T-helper 1 cell treated with Interleukin-12 subunit alpha and Interleukin-12 subunit beta and Interleukin-4 antibody, amounts not matched to agents 30 ng/mL and 1 ng/mL, for 36 hours (primary cell): ENCODE results near the gene CPZ. TPM values are rescaled to one million over a fixed set of nuclear protein-coding genes. Genes with fewer than 3 reads are reported as not detected.

Source experiments
- intact Hi-C: fragments of 100-400 bp; cut with micrococcal nuclease; formaldehyde crosslinking; loops from one replicate; pipeline ENCODE4 v1.15.1; 2024
- total RNA-seq: library from RNA; stranded (reverse); gene quantifications from 2 replicates; pipeline ENCODE4 v1.2.3, GENCODE V29; 2022

CPZ gene
- total RNA-seq, 1 donor from 2014 or later, result not detected

DNA sequence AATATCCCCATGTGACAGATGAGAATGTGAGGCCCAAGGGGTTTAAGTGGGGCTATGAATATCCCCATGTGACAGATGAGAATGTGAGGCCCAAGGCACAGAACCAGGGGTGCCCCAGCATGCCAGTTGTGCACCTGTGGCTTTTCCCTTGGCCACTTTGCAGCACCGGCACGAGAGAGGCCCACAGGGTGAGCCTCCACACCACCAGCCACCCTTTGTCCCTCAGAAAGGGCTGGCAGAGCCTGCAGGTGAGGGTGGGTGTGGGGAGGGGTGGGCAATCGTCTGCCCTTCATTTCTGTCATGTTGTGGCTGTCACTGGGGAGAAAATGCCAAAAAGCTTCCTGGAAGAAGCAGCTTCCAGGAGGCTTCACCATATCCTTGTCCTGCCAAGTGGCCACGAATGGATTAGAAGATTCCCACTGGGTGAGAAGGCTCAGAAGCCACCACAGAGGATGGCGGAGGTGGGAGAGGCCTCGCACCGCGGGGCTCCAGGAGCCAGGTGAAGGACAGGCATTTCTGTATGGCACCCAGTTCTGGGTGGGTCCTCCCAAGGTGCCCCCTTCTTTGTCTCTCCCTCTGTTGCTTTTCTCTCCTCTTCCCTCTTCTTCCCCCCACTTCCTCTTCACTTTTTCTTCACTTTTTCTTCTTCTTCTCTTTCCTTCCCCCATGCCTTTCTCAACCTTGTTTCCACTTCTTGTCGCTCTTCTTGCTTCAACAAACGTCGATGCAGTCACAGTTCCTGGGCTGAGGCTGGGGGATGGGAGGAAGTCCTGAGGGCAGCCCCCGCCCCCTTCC lies 12.8 kb upstream of the CPZ start:
- intact Hi-C loops, result no loop called here

DNA sequence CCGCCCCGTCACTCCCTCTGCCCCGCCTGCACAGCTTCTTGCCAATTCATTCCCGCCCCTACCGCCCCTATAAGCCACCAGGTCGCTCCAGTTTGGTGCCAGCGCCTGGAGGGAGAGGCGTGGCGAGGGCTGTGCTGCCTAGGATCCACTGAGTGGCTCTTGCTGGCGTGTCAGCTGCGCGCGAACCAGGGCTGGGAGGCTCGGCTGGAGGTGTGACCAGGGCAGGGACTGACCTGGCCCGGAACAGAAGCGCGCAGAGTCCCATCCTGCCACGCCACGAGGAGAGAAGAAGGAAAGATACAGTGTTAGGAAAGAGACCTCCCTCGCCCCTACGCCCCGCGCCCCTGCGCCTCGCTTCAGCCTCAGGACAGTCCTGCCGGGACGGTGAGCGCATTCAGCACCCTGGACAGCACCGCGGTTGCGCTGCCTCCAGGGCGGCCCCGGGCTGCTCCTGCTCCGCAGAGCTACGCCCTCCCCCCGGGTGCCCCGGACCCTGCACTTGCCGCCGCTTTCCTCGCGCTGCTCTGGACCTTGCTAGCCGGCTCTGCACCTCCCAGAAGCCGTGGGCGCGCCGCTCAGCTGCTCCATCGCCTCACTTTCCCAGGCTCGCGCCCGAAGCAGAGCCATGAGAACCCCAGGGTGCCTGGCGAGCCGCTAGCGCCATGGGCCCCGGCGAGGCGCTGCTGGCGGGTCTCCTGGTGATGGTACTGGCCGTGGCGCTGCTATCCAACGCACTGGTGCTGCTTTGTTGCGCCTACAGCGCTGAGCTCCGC lies 12.1 kb upstream of the CPZ start, which contains the start of gene GPR78:
Gene GPR78, plus strand, starts transcription at position 72 of the 773 bp plus-strand sequence. Its CDS starts 591 bp downstream, at position 663.
- intact Hi-C loops, result no loop called here

DNA sequence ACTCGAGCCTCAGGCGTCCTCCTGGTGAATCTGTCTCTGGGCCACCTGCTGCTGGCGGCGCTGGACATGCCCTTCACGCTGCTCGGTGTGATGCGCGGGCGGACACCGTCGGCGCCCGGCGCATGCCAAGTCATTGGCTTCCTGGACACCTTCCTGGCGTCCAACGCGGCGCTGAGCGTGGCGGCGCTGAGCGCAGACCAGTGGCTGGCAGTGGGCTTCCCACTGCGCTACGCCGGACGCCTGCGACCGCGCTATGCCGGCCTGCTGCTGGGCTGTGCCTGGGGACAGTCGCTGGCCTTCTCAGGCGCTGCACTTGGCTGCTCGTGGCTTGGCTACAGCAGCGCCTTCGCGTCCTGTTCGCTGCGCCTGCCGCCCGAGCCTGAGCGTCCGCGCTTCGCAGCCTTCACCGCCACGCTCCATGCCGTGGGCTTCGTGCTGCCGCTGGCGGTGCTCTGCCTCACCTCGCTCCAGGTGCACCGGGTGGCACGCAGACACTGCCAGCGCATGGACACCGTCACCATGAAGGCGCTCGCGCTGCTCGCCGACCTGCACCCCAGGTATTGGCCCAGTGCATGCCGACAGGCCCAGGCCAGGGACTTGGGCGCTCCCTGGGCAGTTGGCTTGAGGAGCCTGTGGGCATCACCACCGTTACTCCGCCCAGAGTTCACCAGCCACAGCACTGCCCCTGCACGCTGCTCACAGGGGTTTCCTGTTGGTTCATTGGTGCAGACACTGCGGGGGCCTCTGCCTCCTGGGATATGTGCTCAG lies 11.3 kb upstream of the CPZ start:
- intact Hi-C loops, result no loop called here

DNA sequence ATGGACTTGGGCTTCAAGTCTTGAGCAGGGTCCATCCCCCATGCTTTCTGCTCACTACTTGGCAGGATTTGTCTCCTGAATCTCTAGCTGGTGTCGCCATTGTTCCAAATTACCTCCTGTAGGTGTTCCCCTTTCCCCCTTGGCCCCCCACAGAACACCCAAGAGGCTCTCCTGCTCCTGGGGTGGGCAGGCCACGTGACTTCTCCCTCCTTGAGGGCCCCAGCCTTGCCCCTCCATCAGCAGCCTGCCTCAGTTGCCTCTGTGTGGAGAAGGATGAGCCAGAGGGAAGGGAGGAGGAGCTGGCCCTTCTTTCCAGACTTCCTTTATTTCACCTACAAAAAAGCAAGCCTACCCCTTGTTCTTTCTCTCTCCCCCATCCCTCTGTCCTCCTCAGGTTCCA lies 10.5 kb upstream of the CPZ start:
- intact Hi-C loops, result no loop called here

DNA sequence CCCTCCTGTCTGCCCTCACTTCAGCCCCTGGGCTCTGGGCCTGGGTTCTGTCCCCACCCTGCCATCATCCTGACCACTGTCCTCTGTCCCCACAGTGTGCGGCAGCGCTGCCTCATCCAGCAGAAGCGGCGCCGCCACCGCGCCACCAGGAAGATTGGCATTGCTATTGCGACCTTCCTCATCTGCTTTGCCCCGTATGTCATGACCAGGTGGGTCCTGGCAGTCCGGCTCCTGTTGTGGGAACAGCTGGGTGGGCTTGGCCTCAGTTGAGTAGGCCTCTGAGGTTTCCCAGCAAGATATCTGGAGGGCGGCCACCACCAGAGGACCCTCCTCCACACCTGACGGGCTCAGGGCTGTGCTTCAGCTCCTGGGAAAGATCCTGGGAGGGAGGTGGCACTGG lies 10.1 kb upstream of the CPZ start:
- intact Hi-C loops, result no loop called here

DNA sequence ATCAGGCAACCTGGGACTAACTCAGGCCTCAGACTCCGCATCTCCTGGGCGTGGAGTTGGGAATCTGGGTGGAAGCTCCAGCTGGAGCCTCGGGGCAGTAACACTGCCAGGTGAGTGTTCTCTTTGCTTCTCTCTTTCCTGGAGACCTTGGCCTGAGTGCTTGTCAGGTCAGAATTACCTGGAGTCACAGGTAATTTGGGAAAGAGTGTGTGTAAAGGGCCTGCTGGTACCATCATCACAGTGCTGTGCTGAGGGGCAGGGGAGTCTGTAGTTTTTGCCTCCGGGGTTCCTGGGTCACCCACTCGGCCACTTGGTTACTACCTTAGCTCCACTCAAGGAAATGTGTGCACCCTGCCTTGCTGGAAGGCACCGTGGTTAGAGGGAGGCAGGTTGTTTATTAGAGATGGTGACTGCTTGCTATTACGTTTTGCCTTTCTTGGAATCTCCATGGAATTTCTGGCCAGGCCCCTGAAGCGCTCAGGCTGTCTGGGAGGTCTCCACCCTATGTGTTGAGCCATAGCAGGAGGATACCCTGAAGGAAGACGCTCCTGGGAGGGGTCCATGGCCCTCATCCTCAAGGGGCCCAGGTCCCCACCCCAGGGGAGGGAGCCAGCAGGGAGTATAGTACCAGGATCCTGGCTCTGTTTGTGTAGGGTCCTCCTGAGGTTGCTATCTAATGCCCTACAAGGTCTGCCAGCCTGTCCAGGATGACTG lies 9.5 kb upstream of the CPZ start:
- intact Hi-C loops, result no loop called here

DNA sequence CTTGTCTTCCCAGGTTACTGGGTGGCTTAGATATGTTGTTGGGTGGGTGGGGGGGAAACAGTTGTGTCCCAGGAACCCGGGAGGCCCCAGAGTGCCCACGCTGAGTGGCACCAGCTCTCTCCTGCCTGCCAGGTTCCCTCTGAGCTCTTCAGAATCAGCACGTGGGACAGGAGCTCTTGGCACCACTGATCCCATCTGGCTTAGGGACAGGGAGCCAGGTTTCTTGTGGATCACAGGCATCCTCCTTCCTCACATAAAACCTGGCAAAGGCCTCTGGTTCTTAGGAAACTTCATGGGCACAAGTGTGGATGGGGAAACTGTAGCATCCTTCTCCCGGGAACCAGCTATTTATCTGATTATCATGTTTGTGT lies 8.9 kb upstream of the CPZ start:
- intact Hi-C loops, result no loop called here

DNA sequence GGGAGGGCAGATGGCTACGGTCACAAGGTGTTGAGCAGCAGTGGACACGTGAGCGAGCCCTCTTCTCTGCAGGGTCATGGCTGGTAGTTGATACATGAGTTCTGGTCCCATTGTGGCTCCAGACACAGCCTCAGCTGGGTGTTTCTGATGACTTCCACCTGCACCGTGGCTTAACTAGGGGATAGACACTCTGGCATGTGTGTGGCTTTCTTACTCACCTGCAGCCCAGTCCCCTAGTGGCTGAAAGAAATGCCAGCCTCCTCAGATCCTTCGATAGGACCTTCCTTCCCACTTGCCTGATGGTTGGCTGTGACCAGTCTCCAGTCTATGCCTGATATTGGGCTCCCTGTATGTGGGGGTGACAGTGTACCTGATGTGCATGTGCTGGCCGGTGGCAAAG lies 7.4 kb upstream of the CPZ start:
- intact Hi-C loops, result no loop called here

DNA sequence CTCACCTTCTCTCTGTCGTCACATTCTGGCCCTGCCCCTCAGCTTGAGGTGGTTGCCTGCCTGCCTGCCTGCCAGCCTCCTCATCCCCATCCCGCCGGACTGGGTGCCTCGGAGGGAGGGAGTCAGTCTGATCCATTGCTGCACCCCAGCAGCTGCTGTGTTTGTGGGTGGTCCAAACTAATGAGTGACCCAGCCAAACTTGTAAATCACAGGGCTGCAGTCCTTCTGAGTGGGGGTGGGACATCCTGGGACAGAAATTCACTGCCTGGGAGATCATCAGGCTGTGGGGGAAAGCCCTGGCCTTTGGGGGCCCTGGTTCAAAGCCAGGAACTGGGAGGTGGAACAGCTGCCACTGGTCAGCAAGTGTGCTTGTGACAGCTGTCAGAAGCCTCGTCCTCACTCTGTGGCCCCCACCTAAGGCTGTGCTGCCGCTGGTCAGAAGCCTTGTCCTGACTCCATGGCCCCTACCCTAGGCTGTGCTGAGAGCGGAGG lies 6.8 kb upstream of the CPZ start:
- intact Hi-C loops, result no loop called here

DNA sequence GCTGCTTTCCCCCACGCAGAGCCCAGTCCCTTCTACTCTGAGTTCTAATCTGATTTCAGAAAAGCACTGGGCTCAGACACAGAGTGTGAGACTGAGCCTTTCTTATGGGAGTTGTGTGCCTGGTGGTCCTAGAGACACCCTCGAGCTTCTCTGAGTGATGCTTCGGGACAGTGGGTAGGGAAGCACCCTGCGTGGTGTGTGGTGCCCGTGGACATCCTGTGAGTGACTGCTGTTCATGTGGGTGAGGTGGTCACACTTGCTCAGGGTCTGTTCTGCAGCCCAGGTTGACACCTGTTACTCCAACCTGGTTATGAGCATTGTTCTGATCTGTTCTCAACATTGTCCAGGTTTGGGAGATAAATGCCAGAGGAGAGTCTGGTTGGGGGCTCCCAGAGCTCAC lies 6.3 kb upstream of the CPZ start:
- intact Hi-C loops, result no loop called here

DNA sequence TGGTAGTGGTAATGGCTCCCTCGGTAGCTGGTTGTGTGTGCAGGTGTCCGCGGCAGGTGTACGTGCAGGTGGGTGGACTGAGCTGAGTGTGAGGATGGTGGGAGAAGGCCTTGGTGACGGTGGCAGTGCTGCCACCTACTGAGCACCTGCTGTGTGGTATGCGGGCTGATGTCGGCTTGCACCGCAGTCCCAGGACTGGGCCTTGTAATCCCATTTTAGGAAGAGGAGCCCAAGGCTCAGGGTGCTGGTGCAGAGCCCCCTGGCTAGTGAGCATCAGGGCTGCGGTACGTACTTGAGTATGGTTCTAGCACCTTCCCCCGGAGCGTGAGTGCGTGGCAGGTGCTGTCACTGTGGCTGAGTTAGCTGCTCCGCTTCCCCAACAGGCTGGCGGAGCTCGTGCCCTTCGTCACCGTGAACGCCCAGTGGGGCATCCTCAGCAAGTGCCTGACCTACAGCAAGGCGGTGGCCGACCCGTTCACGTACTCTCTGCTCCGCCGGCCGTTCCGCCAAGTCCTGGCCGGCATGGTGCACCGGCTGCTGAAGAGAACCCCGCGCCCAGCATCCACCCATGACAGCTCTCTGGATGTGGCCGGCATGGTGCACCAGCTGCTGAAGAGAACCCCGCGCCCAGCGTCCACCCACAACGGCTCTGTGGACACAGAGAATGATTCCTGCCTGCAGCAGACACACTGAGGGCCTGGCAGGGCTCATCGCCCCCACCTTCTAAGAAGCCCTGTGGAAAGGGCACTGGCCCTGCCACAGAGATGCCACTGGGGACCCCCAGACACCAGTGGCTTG lies 5.7 kb upstream of the CPZ start:
- intact Hi-C loops, result no loop called here

DNA sequence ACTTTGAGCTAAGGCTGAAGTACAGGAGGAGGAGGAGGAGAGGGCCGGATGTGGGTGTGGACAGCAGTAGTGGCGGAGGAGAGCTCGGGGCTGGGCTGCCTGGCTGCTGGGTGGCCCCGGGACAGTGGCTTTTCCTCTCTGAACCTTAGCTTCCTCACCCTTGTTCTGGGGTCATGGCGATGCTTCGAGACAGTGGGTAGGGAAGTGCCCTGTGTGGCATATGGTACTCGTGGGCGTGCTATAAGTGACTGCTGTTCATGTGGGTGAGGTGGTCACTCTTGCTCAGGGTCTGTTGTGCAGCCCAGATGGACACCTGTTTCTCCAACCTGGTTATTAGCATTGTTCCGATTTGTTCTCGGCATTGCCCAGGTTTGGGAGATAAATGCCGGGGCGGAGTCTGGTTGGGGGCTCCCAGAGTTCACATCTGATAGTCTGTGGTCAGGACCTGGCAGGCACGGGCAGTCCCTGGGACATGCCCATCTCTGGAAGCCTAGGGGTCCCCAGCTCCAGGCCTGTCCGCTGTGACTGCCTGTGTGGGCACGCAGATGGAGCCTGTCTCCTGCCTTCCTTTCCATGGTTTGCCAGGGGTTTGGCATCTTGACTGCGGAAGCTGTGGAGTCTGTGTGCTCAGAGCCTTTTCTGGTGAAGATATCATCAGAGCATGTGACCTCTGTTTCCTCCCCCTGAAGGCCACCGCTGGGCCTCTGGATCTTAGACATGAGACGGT lies 4.9 kb upstream of the CPZ start:
- intact Hi-C loops, result no loop called here

DNA sequence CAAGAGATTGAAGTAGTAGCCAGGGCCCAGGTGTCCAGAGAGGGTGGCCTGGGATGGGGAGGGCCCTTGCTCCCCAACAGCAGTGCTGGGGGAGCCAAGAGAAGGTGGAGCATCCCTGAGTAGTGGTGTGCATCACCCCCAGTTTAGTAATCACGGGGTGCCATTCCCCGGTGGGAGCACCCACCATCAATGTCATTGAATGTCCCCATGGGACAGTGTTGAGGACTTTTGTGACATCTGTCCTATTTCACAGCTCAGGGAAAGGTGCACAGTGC lies 4.4 kb upstream of the CPZ start:
- intact Hi-C loops, result no loop called here

DNA sequence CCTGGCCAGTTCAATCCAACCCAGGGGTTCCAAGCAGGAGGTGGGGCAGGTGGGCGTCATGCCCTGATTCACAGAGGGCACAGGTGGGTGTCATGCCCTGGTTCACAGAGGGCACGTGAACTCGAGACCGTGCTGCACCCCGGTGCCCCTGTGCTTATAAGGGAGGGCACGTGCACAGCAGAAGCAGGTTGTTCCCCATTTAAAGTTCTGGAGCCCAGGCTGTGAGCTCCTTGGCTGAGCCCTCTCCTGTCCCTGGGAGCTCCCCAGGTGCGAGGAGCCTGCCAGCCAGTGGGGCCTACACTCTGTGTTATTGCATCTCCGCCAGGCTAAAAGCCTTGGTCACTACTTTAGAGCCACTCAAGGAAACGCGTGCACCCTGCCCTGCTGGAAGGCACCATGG lies 3.2 kb upstream of the CPZ start:
- intact Hi-C loops, result no loop called here

DNA sequence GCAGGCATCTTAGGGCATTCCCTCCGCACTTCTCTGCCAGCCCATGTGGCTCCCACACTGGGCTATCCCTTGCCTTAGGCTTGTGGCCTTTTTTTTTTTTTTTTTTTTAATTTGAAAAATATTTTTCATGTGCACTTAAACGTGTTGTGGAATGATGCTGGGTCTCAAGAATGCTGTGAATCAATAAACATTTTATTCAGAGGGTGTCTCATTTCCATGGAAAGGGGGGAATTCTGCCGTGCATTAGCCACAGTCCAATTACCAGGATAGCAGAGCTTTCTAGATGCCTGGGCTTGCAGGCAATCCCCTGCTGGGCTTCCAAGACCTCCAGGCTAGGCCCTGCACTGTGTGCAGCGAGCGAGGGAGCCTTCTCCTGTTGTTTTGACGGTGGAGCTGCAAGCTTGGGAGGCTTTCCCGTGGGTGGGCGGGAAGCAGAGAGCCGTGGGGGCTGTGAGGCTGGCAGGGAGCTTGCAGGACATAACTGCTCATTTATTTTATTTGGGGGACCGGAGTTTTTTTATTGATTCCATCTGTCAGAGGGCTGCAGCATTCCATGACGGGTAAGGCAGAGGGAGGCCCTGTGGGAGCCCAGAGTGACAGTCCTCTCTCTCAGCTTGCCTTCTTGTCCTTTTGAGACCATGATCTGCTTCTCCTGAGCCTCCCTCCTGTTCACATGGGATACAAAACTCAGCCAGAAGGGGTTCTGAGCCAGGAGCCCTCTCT lies 2.6 kb upstream of the CPZ start:
- intact Hi-C loops, result loop anchor here (5.0 kb wide), 1 partner anchor 348 kb away; no protein-coding TSS in a partner anchor

DNA sequence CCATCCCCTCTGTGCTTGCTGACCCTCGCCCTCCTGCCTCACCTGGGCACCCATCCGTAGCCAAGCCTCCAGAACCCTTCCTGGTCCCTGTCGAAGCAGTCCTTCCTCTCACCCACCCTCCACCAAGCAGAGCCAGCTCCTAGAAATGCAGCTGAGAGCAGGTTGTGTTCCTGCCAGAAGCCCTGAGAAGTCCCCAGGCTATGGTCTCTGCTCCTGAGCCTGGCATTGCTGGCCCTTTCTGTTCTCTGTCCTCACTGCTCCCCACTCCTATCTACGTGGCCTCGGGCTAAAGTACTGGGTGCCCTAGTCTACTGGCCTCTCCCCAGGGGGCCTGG lies 2.1 kb upstream of the CPZ start:
- intact Hi-C loops, result loop anchor here (5.0 kb wide), 1 partner anchor 348 kb away; no protein-coding TSS in a partner anchor

DNA sequence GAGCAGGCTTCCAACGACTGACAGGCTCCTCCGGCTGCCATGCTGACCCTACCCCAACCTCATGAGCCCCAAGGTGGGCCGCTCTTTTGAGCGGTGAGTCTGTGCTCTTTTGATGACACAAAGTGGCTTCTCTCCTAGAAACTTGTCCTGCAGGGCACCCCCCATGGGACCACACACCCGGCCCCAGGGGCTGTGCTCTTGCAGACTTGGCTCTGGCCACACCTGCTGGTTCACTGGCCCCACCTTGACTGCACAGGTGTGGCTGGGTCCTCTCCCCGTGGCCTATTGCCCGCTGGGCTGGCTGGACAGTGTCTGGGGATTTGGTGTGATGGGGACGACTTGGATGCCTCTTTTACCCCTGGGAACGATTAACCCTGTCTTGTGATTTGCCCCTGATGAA lies 1.5 kb upstream of the CPZ start:
- intact Hi-C loops, result loop anchor here (5.0 kb wide), 1 partner anchor 349 kb away; no protein-coding TSS in a partner anchor

DNA sequence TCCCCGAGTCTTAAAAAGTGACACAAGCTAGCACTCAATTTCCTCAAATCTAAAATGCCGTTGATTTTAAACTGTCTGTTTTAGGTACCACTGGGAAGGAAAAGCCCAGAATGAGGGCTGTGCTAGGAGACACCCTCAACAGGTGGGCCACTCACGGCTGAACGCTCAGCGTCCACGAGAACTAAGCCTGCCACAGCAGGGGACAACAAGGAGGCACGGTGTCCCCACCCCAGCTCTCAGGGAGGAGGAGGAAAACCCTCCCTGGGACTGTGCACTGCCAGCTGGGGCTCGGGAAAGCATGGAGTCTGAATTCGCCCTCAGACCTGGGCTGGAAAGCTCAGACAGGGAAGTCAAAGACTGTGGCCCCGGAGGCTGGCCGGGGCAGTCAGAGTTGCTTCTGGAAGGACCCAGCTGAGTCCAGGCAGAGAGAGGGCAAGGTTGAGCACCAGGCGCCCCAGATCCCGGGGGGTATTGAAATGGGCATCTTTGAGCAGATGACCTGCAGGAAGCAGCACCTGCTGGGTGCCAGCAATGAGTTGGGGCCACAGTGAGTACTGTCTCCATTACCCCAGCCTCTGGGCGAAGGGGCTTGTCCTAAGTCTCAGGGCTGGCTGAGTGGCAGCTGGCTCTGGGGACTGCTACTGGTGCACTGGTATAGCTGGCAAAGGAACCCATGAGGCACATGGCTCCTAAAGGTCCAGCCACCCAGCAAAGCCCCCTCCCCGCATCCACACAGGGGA lies 769 bp upstream of the CPZ start:
- intact Hi-C loops, result loop anchor here (5.0 kb wide), 1 partner anchor 349 kb away; no protein-coding TSS in a partner anchor
